ENCODE measurements around the gene JAK1.
A peak's percentile ranks its signal among the peaks of the same experiment; 100 is the strongest.
"Not testable (repeated sequence)": the region's sequence is repeated elsewhere in the genome, so short reads cannot be mapped to it uniquely, and the experiment has no call there.

Gene JAK1

GRCh38 chr1:64948216-64948615, 18.1 kb downstream of the JAK1 start:
- no peak for FAIRE-seq

- no peak for FAIRE-seq
These were observed 19.4 kb downstream of the JAK1 start for GRCh38 chr1:64946916-64947315.

DNA sequence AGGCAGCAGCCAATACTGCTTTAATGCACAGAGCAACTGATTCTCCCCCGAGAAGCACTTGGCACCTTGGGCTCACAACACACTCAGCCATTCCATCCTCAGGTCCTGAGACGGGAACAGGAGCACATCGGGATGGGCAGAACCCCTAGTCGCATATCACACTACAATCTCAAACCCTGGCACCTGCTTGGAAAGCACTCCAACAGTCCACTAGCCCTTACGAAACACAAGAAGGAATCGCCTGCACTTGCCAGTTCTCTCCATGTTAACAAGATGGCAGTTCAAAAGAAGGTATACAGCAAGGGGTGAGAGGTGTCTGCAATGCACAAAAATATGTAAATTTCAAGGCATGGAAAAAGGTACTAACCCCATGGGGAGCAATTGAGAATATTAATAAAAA, 21.4 kb downstream of the JAK1 start:
- no peak for FAIRE-seq

DNA sequence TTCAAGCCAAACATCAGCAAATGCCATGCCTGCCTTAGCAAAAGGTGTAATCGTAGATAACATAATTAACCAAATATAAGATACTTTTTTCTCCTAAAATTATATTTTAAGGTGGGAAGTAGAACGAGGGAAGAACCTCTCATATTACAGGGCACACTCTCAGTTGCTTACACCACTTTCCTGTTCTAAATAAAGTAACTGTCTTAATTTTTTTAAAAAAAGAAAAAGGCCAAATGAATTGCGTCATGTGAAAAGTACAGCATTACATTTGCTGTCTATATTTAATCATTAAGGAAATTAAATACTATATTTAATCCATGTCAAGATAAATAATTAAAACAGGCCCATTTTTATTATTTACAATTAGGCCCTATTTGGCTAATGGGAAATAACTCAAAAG, 23.7 kb downstream of the JAK1 start:
- FAIRE-seq = peak; percentile 76

GRCh38 chr1:64942118-64942517, 24.2 kb downstream of the JAK1 start:
- no peak for FAIRE-seq

DNA sequence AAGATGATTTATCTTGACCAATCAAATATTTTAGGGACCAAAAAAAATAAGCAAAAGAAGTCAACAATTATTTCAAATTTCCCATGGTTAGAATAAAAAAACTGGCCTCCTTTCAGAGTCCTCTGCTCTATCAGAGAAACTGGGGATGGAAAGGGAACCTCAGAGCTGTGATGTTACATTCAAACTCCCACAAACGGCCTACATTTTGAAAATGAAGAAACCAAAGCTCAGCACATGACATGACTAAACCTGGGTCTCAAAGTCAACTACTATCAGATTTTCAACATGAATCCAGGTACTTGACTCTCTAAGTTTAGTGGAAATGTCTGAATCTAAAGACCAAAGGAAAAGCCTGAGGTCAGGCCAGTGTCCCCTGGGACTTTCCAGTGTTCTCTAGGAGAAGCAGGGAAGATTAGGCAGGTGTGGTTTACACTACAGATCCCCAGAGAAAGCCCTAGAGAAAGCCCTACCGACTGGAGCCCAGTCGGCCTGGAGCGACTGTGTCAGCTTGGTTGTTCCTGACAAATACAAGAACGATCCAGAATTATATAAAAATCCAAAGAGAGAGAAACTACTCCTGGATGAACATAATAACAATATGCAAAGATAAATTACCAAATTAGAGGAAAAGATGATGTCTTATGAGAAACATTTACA, 24.8 kb downstream of the JAK1 start:
- no peak for FAIRE-seq

DNA sequence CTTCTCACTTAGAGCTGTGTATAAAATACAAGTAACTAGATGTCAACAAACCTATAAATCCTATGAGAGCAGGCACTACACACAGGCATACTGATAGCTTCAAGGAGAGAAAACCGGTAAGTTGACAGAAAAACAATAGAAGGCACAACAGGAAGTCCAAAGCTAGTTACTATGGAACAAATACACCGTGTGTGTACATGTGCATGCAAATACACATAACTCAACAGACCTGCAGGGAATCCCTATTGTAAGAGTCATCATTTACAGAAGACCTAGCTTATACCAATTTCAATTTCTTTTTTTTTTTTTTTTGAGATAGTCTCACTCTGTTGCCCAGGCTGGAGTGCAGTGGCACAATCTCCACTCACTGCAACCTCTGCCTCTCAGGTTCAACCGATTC, 26.3 kb downstream of the JAK1 start:
- no peak for FAIRE-seq

DNA sequence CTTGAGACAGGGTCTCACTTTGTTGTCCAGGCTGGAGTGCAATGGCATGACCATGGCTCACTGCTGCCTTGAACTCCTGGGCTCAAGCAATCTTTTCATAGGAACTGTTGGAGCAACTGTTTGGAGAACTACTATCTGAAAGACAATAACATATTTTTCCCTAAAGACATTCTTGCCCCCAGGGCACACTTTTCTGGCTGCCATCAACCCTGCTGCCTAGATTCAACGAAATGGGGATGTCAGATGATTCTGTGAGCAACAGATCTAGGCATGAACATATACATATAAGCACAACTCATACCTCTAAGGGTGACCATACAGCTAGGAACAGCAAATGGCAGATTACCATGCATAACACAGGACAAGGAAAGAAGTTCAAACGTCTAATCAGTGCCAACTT, 27.4 kb downstream of the JAK1 start:
- FAIRE-seq = no peak

- FAIRE-seq = no peak
These were observed 29.4 kb downstream of the JAK1 start for GRCh38 chr1:64936956-64937355.

DNA sequence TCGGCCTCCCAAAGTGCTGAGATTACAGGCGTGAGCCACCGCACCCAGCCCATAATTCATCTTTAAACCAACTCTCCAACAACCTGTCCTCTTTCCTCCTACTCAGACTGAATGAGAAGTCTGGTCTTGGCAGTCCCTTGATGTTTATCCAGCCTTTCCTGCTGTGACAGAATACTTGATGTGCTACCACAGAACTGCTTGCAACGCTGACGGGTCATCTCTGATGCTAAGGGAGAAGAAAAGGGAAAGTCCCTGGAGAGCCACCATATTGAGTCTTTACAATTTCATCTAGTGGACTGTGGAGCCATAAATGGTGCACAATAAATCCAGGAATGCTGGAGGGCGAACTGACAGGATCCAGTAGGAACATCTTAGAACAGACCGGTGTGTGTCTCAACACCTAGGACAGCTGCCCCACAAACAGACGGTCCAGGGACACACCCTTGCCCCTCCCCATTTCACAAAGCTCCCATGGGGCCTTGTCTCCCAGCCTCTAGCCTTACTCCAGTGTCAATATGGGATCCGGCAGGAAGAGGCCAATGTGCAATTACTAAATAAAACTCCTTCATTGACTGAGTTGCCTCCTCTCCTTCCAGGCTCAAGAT, 30.7 kb downstream of the JAK1 start:
- no peak for FAIRE-seq

DNA sequence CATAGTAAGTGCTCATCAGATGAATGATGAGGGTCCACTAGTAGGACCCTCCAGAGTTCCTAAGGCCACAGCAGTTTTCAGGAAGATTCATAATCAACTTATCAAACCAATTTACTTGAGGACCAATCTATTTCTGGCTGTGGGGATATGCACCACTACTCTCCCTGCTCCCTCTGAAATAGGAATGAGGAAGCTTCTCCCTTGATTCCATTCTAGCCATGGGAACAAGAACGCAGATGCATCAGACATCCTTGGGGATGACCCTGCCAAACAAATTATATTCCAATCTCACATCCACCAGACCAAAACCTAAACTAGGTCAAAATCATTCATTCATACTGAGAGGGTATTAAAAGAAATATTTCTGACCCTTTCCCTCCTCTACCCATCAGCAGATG, 31.5 kb downstream of the JAK1 start:
- FAIRE-seq = no peak

GRCh38 chr1:64934115-64934877, 32.1 kb downstream of the JAK1 start:
- no peak for FAIRE-seq

GRCh38 chr1:64933296-64934070, 32.9 kb downstream of the JAK1 start:
- no peak for FAIRE-seq

DNA sequence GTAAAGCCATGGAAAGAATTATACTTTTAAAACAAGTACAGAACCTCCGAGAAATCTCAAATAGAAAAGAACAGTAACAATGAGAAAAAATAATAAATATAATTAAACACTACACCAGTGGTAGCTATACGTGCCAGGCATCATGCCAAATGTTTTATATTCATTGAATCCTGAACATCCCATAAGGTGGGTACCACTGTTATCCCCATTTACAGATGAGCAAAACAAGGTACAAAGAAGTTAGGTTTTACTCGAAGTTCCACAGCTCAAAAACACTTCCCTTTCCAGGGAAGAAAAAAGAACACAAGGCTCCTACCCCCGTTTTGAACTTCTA, 33.4 kb downstream of the JAK1 start:
- FAIRE-seq = no peak

DNA sequence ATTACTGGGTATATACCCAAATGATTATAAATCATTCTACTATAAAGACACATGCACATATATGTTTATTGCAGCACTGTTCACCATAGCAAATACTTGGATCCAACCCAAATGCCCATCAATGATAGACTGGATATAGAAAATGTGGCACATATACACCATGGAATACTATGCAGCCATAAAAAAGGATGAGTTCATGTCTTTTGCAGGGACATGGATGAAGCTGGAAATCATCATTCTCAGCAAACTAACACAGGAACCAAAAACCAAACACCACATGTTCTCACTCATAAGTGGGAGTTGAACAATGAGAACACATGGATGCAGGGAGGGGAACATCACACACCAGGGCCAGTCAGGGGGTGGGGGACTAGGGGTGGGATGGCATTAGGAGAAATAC, 35.7 kb downstream of the JAK1 start:
- FAIRE-seq = not testable (repeated sequence)

DNA sequence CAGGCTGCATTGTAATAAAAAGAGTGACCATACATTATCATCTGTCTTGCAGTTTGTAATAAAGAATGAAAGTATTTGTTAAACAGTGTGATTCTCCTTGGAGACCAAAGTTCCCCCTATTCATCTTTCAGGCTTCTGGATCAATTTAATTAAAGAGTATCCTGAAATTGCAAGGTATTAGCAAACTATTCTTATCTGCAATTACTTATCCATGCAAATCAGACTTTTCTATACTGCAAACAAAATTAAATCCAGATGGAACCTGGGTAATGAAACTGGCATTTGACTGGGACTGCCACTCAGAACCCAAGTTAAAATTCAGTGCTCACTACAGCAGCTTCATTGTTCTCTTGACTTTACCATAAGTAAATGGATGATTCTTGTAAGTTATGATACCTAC, 37.1 kb downstream of the JAK1 start:
- no peak for FAIRE-seq

GRCh38 chr1:64928325-64928724, 38.0 kb downstream of the JAK1 start:
- no peak for FAIRE-seq

- no peak for FAIRE-seq
These were observed 40.8 kb downstream of the JAK1 start for GRCh38 chr1:64925594-64925993.

DNA sequence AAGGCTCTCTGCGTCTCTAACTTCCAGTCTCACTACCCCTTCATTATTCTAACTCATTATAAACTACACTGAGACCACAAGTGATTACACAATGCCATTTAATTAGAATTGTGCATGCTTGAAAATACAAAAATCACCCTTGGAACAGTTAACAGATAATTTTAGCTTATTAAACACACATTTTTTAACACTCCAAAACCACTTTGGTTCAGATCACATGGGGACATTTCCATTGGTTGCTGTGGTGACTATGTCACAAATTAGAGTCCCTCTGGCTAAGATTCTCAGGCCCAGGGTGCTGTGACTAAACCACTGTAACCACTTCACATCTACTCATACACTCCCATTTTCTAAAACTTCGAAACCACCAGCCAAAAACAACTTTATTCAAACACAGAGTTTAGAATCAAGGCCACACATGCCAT, 43.0 kb downstream of the JAK1 start:
- FAIRE-seq = no peak

- FAIRE-seq = peak; percentile 3
These were observed 44.0 kb downstream of the JAK1 start for GRCh38 chr1:64922336-64922735.

DNA sequence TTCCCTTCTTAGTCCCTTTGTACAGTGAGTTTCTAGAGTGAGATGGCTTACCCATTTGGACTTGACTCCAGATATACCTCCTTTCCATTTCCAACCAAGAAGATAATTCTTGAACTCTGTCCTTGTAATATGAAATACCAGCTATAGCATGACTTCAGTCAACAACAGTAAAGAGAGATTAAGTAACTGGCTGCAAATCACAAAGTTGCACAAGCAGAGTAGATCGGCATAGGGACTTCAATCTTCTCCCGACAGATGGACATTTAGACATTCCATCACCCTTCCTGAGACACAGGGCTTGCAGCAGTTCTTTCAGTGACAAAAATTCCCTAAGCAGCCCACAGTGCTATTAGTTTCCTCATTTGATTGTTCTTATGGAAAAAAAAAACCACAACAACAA, 44.6 kb downstream of the JAK1 start:
- no peak for FAIRE-seq

DNA sequence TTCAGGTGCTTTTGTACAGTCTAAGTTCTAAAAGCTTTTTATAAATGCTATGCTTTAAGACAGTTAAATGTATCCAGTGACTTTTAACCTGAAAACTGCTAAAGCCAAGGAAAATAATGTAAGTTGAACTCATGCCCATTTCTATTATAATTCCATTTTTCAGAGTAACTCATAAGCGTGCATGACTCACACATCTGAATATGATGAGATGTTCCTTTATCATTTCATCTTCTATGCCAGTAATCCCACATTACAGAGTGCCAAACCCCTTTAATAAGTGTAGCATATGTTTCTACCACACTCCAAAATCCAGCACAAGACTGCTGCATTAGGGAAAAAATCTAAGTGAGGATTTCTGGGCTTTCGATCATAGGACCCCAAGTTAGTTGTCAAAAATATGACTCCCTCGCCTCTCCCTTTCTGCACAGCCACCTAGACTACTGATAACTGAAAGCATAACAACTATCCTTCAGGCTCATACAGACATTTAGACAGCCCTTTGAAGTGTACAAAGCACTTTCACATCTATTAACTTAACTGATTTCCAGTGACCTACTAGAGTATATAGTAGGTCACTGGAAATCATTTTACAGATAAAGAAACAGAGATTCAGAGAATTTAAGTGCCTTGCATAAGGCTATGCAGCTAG, 45.3 kb downstream of the JAK1 start:
- no peak for FAIRE-seq

DNA sequence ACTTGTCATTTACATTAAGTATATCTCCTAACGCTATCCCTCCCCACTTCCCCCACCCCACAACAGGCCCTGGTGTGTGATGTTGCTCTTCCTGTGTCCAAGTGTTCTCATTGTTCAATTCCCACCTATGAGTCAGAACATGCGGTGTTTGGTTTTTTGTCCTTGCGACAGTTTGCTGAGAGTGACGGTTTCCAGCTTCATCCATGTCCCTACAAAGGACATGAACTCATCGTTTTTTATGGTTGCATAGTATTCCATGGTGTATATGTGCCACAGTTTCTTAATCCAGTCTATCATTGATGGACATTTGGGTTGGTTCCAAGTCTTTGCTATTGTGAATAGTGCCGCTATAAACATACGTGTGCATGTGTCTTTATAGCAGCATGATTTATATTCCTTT, 47.2 kb downstream of the JAK1 start:
- not testable (repeated sequence) for FAIRE-seq
